ENCODE measurements around the gene PPM1E.

Gene PPM1E

GRCh38 chr17:58911741-58912343 is 156.2 kb downstream of the PPM1E start:
- H3K4me3 ChIP-seq (ENCODE audit: low read depth, low read length), result no peak overlapping the region
- TF ChIP-seq CTCF (IDR thresholded peaks at IDR 0.05; ENCODE audit: insufficient read depth, low read depth, low read length, missing control alignments), result no peak
- DNase-seq (ENCODE audit: low read depth), result no peak

- no peak for DNase-seq (ENCODE audit: low read depth)
- H3K4me3 ChIP-seq (ENCODE audit: low read depth, low read length), result no peak overlapping the region
- no peak for TF ChIP-seq CTCF (IDR thresholded peaks at IDR 0.05; ENCODE audit: insufficient read depth, low read depth, low read length, missing control alignments)
These were observed 157.9 kb downstream of the PPM1E start for GRCh38 chr17:58913552-58913951.

- TF ChIP-seq CTCF (IDR thresholded peaks at IDR 0.05; ENCODE audit: insufficient read depth, low read depth, low read length, missing control alignments), result no peak
- H3K4me3 ChIP-seq (ENCODE audit: low read depth, low read length), result no peak overlapping the region
- no peak for DNase-seq (ENCODE audit: low read depth)
These were observed 158.5 kb downstream of the PPM1E start for GRCh38 chr17:58913971-58914769.

- no peak for DNase-seq (ENCODE audit: low read depth)
- no peak overlapping the region for H3K4me3 ChIP-seq (ENCODE audit: low read depth, low read length)
- no peak for TF ChIP-seq CTCF (IDR thresholded peaks at IDR 0.05; ENCODE audit: insufficient read depth, low read depth, low read length, missing control alignments)
These were observed 161.6 kb downstream of the PPM1E start for GRCh38 chr17:58917228-58917627.

- TF ChIP-seq CTCF (IDR thresholded peaks at IDR 0.05; ENCODE audit: insufficient read depth, low read depth, low read length, missing control alignments), result no peak
- DNase-seq (ENCODE audit: low read depth), result no peak
- H3K4me3 ChIP-seq (ENCODE audit: low read depth, low read length), result no peak overlapping the region
These were observed 162.4 kb downstream of the PPM1E start for GRCh38 chr17:58918072-58918471.

GRCh38 chr17:58918884-58919283 is 163.2 kb downstream of the PPM1E start:
- no peak overlapping the region for H3K4me3 ChIP-seq (ENCODE audit: low read depth, low read length)
- no peak for TF ChIP-seq CTCF (IDR thresholded peaks at IDR 0.05; ENCODE audit: insufficient read depth, low read depth, low read length, missing control alignments)
- no peak for DNase-seq (ENCODE audit: low read depth)

All from GM12865 (cell line).